Stimulated activated CD8-positive, alpha-beta memory T cell treated with anti-CD3 and anti-CD28 coated beads, Interleukin-12 subunit alpha, Interleukin-12 subunit beta, amount 100 ng/mL, for 24 hours (primary cell): ENCODE measurements around the gene MZT2B.
"Not testable (repeated sequence)": the region's sequence is repeated elsewhere in the genome, so short reads cannot be mapped to it uniquely, and the experiment has no call there.

Experiments
- DNase-seq: peaks from one replicate; pipeline ENCODE4 v3.0.0-alpha.2; 2020; ENCODE audit errors: extremely low read depth

MZT2B gene

GRCh38 chr2:130219147-130219546 is 37.1 kb downstream of the MZT2B start:
- not testable (repeated sequence) for DNase-seq

- DNase-seq = not testable (repeated sequence)
Observed at GRCh38 chr2:130220505-130220904, 38.4 kb downstream of the MZT2B start.

- DNase-seq = not testable (repeated sequence)
Observed at GRCh38 chr2:130222523-130222922, 40.5 kb downstream of the MZT2B start.

GRCh38 chr2:130228005-130228404 is 45.9 kb downstream of the MZT2B start:
- not testable (repeated sequence) for DNase-seq

GRCh38 chr2:130228467-130229160 is 46.6 kb downstream of the MZT2B start:
- DNase-seq = not testable (repeated sequence)

GRCh38 chr2:130229161-130229510 is 47.1 kb downstream of the MZT2B start:
- DNase-seq = not testable (repeated sequence)

GRCh38 chr2:130230376-130230775 is 48.3 kb downstream of the MZT2B start:
- not testable (repeated sequence) for DNase-seq

GRCh38 chr2:130230907-130231306 is 48.8 kb downstream of the MZT2B start:
- not testable (repeated sequence) for DNase-seq

GRCh38 chr2:130231656-130232055 is 49.6 kb downstream of the MZT2B start:
- no peak for DNase-seq

- DNase-seq = not testable (repeated sequence)
Observed at GRCh38 chr2:130233066-130233465, 51.0 kb downstream of the MZT2B start.

- not testable (repeated sequence) for DNase-seq
Observed at GRCh38 chr2:130239581-130239980, 57.5 kb downstream of the MZT2B start.
